ENCODE results near the gene ARHGAP31.
"Not testable (repeated sequence)": the region's sequence is repeated elsewhere in the genome, so short reads cannot be mapped to it uniquely, and the experiment has no call there.

Gene ARHGAP31

DNA sequence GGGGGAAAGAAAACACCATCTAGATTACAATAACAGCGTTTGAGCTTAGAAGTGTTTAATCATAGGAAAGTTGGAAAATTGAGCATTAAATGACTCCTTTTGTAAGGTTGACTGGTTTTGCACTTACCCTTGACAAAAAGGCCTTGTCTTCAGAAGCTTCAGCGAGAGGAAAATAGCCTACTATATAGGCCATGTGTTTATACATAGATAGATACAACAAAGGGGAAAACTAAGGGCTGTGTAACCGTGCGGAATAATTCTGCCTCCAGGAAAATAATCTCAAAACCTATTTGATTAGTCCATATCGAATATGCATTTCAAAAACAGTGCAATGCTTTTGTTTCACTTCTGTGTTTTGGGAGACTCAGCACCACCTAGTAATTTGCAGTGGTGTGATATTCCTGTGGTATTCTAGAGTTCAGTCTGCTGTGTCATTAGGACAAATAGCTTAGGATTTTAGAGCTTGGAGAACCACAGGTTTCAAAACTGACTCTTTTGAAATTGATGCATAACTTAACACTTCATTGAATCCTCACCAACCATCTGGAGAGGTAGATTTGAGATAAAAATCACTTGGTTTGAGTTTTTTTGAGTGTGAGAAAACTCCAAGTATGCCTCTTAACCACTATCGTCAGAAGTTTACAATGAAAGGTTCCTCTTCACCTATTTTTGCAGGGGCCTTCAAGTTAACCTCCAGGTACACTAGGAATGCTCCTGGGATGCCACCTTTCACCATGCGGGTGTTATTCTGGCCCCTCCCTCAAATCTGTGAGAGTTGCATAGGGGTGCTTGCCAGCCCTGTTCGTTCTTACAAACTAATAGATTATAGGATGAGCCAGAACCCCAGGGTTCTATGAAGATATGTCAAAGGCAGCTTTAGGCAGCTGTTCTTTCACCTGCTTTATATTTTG is 1.9 kb downstream of the ARHGAP31 start:
- no peak for DNase-seq

DNA sequence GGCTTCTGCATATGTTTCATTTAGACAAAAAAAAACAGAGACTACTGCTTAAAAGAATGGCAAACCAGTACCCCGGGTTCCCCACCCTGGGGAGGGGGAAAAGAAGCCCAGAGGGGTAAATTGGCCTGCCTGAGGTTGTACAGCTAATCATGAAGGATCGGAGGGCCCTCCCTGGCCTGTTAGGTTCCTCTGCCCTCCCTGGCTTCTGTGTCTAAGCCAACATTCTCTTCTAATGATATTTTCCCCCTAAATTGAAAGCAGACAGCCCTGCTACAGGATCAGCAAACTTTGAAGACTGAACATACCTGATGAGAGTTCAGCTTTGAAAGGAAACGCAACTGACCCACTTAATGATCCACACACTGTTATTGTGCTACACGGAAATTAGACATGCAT is 2.5 kb downstream of the ARHGAP31 start:
- no peak for DNase-seq

DNA sequence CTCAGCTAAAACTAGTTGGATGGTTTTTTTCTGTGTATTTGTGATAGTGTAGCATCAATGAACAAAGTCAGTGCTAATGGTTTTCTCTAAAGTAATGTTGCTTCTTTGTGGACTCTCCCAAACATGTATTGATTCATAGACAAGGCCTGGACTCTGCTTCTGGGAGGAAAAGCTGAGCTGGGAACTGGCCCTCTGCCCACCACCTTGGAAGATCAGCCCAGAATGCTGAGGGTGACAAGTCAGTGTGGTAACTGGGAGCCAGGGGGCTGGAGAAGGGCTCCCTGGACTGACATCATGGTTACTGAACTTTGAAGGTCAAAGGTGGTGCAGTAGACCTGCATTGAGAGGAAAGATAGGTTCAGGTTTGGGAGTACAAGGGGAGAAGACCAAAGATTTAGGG is 3.0 kb downstream of the ARHGAP31 start:
- DNase-seq: no peak

DNA sequence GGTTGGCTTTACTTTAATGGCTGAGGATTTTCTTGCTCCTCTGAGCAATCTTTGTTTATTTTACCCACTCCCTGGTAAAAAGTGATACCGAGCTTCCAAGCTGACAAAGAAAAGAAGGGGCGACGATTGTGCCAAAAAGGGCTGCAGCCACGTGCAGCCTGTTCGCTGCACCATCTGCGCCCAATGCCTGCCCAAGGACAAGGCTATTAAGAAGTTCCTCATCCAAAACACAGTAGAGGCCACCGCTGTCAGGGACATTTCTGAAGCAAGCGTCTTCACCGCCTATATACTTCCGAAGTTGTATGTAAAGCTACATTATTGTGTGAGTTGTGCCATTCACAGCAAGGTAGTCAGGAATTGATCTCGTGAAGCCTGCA is 4.4 kb downstream of the ARHGAP31 start:
- DNase-seq: no peak

DNA sequence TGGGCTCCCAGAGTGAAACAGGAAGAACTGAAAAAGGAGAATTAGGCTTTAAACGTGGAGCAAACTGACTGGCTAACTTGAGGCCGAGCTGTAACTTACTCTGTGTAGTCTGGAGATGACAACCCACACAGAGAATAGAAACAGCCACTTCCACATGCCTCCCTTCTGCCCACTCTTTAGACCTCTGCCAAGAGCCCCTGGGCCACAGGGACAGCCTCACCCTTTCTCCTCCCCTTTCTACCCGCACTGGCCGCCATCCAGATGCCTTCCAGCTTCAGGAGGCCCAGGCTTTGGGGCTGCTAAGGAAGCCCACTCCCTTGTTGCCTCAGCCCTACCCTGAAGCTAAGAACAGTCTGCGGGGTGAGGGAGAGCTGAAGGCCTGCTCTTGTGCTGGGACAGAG is 6.8 kb downstream of the ARHGAP31 start:
- no peak for DNase-seq

DNA sequence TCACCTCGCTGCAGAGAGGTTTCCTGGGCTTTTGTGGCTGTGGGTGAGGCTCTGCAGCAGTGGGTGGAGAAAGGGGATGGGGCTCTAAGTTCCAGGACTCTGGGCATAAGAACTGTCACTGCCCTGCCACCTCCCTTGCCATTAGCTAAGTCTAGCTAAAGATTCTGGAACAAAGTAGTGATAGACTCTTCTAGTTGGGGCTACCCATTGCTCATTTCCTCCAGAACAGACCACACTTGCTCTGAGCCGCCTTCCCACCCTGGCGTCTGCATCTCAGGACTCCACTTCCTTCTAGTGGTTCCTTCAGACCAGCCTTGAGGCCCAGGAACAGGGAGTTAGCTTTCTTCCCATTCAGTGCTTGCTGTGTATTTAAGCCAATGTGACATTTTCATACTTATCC is 7.5 kb downstream of the ARHGAP31 start:
- DNase-seq: no peak

DNA sequence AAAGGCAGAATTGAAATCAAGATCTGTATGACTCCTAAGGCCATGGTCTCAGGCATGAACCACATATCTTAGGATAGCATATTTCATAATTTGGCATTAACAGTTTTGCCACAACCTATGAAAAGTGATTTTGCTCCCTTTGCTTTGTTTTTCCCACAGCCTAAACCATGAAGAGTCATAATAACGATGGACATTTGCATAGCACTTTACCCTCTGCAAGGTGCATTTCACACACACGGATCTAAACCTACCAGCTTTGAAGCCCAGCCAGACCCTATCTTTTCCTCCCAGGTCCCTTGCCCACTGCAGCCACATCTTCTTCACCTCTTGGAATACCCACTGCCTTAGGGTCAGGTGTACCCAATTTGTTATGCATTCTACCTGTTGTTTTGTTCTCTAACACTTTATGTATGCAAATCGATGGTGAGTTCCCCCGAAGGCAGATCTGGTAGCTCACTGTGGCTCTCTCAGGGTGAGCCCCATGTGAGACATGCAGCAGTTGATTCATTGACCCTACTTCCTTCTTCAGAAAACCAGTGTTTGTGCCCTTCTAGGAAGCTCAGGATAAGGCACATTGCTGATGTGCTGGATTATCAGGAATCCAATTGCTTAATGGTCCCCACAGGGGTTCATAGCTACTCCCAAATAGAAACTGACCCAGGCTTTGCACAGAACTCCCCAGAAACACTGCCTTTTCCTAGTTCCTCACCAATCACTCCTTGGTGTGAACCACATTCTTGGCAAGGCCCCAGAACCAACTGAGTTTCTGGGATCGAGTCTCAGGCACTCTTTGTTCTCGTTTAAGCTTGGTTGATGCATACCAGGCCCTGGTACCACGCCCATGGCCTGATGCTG is 8.7 kb downstream of the ARHGAP31 start:
- DNase-seq: no peak

DNA sequence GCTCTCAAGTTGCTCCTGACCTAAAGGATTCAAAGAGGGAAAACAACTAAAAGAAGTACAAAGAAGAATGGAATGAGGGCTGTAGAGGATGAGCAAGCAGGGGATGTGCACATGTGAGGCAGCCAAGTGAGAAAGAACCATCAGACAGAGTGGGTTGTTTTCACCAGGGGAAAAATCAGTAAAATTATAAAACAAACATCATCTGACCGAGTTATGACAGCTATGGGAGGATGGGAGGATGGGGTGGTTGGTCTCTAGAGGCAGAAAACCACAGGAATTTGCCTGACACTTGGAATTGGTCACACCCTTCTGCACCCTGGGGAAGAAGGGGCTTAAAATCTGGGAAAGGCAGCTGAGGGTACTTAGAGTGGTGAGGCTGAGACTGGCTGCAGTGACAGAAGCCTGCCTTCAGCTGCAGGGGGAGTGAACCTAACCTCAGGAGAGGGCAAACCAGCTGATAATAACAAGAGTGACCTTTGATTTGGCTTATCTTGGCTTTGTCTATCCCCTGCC is 10.1 kb downstream of the ARHGAP31 start:
- DNase-seq: no peak

DNA sequence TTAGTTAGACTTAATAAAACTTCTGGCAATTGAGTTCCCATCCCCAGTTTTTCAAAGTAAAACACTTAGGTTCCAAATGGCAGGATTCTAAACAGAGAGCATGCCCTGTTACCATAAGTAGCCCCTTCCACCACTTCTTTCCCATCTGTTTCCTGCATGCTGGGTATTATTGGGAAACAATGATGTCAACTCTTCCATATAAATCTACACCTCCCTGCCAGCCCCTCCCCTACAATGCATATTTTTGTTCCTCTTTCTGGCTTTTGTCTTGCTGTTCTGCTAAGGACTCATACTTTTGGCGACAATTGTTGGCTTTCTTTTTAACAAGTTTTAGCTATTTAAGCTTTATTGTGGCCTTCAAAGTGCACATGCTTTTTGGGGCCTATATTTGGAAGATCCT is 11.1 kb downstream of the ARHGAP31 start:
- DNase-seq: no peak

DNA sequence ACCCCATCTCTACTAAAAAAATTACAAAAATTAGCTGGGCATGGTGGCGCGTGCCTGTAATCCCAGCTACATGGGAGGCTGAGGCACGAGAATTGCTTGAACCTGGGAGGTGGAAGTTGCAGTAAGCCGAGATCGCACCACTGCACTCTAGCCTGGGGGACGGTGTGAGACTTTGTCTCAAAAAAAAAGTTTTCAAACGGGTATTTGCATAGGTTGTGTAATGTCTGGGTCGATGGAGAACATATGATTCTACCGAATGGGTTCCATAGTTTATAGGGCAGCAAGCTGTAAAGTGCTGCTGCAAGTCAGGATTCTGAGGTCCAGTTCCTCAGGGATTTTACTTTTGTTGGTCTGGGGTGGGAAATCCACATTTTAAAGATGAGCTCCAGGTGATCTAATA is 12.2 kb downstream of the ARHGAP31 start:
- not testable (repeated sequence) for DNase-seq

DNA sequence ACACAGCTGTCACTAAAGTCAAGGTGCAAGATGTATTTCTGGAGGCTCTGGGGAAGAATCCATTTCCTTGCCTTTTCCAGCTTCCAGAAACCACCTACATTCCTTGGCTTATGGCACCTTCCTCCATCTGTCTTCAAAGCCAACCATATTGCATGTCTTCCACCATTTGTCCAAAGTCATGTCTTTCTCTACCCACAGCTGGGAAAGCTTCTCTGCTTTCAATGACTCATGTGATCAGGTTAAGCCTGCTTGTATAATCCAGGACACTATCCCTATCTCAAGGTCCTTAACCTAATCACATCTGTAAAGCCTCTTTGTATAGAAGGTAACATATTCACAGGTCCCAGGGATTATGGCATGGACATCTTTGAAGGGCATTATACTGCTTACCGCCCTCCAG is 14.2 kb downstream of the ARHGAP31 start:
- DNase-seq: no peak

DNA sequence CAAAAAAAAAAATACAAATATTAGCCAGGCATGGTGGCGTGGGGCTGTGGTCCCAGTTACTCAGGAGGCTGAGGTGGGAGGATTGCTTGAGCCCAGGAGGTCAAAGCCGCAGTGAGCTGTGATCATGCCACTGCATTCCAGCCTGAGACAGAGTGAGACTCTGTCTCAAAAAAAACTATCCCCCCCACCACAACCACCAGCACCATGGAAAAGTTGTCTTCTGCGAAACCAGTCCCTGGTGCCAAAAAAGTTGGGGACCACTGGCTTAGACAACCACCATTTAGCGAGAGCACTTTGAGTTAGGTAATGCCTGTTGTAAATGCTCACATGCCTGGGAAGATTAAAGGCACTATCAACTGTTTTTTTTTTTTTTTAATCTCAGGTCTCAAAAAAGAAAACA is 15.4 kb downstream of the ARHGAP31 start:
- no peak for DNase-seq

DNA sequence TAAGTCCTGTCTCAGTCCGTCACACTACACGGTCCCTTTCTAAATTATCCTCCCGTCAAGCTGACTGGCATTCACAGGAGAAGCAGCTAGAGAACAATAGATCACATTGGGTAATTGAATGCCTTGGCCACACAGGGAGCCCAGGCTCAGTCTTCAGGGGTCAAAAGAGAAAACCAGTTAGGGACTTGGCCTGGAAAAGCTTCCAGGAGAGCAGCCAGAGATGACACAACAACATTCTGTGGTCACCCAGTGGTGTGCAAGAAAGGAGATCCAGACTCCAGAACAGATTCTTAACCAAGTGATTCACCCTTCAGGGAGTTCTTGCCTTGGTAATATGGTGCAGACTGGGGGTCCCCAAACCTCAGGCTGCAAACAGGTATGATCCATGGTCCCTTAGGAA is 15.9 kb downstream of the ARHGAP31 start:
- no peak for DNase-seq

DNA sequence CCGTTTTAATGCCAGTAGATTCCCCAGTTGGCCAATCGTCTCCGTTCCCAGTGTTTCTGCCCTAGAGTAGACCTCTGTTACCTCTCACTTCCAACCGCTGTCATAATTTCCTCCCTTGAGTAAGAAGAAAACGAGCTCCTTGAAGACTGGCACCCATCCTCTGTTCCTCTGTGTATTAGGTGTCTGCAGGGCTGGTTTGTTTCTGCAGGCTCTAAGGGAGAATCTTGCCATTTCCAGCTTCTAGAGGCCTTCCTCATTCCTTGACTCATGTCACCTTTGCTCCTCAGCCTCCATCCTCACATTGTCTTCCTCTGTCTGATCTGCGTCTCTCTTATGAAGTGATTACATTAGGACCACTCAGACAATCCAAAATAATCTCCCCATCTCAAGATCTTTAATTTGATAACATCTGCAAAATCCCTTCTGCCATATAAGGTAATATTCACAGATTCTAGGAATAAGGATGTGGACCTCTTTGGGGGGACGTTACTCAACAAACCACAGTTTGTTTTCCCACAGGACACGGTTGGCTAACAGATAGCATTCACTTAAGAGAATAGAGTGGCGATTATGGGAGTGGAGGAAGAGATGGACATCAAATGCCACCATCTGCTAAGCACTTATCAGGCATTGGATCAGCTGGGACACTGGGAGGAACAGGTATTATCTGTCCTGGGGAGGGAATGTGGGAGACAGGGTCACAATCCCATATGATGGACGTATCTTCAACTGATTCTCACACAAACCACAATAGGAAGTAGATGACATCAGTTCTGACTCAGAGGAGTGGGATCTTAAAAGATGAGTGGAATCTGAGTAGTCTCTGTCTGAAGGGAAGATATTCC is 17.1 kb downstream of the ARHGAP31 start:
- no peak for DNase-seq

DNA sequence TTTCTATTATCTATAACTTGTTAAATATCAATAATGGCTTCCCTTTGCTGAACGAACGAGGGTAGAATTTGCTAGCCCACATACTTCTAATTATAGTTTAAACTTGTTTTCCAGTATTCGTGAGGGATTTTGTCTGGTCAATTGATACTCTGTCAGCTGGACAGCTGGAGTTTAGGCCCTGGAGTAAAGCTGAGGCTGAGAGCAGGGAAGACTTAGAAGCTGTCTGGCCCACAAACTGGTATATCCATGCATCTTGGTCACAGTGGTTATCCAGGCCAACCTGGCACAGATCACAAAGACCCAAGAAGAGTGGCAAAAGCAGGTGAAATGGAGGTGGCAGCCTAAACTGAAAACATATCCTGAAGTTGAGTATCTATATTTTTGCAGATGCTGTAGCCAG is 19.3 kb downstream of the ARHGAP31 start:
- DNase-seq: no peak

DNA sequence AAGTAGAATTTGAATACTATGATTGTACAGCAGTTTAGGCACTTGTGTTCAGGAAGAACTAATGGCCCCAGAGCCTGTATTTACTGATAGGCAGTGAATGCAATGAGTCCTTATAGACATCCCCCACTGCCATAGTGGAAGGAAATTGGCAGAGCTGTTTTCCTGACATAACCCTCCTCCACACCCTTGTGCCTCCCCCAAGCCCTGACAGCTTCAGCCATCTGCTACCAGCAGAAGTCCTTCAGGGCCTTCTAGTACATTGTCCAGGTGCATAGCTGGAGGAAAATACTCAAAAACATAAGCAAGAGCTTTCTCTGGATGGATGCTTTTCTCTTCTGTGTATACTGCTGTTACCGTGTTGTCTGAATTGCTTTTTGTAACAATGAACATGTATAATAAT is 20.6 kb downstream of the ARHGAP31 start:
- no peak for DNase-seq

DNA sequence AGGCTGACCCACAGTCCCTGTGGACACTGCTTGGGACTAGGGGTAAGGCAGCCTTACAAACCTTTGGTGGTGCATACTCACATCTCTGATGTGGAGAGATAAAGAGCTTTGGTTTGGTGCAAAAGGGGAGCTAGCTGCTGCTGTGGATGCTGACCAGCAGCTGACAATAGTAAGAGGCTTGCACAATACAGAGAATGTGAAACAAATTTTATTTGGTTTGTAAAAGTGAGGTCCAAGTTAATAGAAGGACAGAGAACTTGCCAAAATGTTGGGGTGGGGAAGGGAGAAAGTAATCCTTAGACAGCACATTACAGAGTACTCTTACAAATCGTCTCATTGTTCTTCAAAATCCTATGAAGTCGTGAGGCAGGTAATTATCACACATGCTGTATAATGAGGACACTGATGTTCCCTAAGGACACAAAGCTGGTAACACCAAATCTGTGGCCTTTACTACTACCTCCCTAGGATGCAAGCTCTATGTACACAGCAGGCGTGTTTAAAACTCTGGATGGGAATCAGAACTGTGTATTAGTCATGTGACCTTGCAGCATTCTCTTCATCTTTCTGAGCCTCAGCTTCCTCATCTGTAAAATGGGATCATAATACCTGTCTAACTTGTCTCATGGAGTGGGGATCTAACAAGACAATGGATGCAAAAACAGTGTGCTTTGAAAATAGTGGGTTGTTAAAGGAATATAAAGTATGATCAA is 21.6 kb downstream of the ARHGAP31 start:
- no peak for DNase-seq

DNA sequence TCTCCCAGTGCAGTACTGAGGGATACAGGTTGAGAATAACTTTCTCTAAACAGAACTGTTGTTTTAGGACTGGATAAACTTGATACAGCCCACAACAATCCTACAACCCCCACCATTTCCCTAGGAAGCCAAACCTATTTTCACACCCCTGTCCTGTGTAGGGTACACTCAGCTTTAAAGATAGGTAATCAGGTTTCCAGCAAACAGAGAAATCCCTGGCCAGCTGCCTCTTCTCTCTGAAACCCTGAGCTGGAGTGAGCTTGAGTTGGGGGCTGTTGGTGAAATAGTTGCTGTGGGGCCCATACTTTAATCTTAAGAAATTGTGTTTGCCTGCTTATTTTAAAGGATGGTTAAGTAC is 22.1 kb downstream of the ARHGAP31 start:
- DNase-seq: no peak

DNA sequence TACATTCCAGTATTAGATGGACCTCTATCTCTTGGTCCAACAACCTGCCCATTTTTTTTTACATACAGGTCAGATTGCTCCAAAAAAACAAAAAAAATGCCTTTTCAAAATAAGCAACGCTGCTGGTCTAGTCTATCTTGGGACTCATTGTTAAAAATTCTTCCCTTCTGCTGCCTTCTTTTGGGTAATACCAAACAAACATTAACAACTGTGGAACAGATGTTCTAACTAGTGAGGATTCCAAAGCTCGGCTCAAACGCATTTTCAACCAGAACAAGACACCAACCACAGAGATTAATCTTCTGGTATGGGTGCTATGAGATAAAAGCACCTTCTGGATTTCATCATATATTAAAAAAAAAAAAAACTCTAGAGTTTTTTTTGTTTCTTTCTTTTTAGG is 24.7 kb downstream of the ARHGAP31 start:
- no peak for DNase-seq

DNA sequence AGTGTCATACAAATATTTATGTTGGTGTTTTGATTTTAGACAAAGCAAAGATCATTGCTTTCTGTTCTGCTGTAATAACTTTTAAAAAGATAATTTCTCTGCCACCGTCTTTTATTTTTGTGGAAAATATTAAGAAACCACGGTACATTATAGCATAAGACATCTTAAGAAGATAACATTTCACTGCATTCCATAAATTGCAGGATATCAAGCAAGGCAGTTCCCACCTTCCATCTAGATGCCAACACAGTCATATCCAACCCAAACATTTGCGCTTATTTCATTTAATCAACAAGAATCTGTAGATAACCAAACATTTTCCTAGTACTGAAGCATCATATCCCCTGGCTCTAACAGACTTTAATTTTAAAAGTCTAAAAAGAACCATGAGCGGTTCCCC is 25.1 kb downstream of the ARHGAP31 start:
- no peak for DNase-seq

DNA sequence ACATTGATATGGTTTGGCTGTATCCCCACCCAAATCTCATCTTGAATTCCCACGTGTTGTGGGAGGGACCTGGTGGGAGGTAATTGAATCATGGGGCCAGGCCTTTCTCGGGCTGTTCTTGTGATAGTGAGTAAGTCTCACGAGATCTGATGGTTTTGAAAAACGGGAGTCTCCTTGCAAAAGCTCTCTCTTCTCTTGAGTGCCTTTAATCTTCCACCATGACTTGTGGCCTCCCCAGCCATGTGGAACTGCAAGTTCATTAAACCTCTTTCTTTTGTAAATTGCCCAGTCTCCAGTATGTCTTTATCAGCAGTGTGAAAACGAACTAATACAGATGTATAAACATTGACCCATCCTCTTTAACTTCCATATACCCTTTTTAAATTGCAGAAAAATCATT is 26.6 kb downstream of the ARHGAP31 start:
- DNase-seq: not testable (repeated sequence)
